ENCODE data around the gene MADCAM1. TPM values are rescaled to one million over a fixed set of nuclear protein-coding genes. Genes with fewer than 3 reads are reported as not detected.

MADCAM1 gene
- total RNA-seq, 1 donor from 2014 or later, result 2.7 TPM

DNA sequence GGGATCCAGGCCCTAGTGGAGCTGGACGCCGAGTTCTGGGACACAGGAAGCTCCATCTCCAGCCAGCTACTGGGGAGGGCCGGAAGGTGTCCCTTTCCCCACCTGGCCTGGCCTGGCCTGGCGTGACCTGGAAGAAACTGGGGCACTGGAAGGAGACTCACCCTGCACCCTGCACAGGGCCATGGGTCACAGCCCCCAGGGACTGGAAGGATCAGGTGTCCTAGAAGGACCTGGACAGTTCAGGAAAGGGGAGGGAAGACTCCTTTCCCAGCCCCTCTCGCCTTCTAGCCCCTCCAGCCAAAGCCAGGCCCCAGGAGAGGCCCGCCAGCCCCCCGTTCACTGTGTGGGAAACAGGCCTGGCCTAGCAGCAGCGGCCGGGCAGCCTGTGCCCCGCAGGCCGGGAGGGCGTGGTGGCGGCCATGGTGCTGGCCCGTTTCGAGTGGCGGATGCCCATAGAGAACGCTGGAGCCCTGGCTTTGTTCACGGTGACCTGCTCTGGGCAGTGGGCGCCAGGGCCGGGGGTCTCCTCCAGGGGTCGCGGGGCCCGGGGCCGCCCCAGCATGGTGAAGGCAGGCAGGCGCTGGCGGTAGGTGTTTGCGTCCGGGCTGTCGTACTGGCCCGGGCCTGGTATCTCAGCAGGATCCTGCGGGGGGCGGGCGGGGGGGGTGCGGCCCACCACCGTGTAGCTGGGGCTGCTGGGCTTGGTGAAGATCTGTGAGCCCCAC is 32.6 kb upstream of the MADCAM1 start:
- Mint-ChIP-seq H3K27ac (no peak overlapping the region), H3K4me1 (ENCODE audit: unreplicated experiment) (no peaks in the 10 kb centered on the region), H3K36me3 (no peaks in the 10 kb centered on the region), H3K27me3 (peaks cover 8% of the 10 kb centered on the region), H3K4me3 (peak overlapping the region; percentile 47), H3K9me3 (no peaks in the 10 kb centered on the region)
- DNase-seq (ENCODE audit: extremely low spot score, unreplicated experiment), result no peak
- TF ChIP-seq, protein P1, sequence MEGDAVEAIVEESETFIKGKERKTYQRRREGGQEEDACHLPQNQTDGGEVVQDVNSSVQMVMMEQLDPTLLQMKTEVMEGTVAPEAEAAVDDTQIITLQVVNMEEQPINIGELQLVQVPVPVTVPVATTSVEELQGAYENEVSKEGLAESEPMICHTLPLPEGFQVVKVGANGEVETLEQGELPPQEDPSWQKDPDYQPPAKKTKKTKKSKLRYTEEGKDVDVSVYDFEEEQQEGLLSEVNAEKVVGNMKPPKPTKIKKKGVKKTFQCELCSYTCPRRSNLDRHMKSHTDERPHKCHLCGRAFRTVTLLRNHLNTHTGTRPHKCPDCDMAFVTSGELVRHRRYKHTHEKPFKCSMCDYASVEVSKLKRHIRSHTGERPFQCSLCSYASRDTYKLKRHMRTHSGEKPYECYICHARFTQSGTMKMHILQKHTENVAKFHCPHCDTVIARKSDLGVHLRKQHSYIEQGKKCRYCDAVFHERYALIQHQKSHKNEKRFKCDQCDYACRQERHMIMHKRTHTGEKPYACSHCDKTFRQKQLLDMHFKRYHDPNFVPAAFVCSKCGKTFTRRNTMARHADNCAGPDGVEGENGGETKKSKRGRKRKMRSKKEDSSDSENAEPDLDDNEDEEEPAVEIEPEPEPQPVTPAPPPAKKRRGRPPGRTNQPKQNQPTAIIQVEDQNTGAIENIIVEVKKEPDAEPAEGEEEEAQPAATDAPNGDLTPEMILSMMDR (conservative IDR thresholded peaks at IDR 0.05), result no peak

DNA sequence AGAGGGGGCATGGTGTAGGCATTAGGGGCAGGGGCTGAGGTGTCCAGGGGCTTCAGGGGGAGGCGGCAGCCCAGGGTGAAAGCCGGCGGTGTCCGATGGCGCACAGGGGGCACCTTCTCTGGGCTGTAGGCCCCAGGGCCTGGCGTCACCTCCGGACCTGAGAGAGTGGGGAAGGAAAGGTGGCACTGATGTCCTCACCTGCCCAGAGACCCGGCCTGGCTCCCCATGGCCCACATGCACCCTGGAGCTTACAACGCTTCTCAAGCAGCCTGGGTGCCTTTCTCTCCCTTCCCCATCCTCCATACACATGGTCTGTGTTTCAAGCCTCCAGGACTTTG is 32.1 kb upstream of the MADCAM1 start:
- DNase-seq (ENCODE audit: extremely low spot score, unreplicated experiment), result no peak
- TF ChIP-seq, protein P1 (conservative IDR thresholded peaks at IDR 0.05), result no peak
- H3K36me3 Mint-ChIP-seq, result no peaks in the 10 kb centered on the region
- peaks cover 8% of the 10 kb centered on the region for H3K27me3 Mint-ChIP-seq
- no peak overlapping the region for H3K4me3 Mint-ChIP-seq
- no peaks in the 10 kb centered on the region for H3K4me1 Mint-ChIP-seq (ENCODE audit: unreplicated experiment)
- no peak overlapping the region for H3K27ac Mint-ChIP-seq
- H3K9me3 Mint-ChIP-seq, result no peaks in the 10 kb centered on the region

DNA sequence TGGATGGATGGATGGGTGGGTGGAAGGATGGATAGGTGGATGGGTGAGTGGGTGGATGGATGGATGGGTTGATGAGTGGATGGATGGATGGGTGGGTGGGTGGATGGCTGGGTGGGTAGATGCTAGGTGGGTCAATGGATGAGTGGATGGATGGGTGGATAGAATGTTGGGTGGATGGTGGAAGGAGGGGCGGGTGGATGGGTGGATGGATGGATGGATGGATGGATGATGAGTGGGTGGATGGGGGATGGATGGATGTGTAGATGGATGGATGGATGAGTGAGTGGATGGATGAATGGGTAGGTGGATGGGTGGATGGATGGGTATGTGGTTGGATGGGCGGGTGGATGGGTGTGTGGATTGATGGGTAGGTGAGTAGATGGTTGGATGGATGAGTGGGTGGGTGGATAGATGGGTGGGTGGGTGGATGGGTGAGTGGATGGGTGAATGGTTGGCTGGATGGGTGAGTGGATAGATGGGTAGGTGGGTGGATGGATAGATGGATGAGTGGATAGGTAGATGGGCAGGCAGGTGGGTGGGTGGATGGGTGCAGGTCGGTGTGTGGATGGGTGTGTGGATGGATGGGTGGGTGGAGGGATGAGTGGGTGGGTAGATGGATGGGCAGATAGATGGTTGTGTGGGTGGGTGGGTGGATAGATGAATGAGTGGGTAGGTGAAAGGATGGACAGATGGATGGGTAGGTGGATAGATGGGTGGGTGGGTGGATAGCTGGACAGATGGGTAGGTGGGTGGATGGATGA is 31.1 kb upstream of the MADCAM1 start:
- no peak for DNase-seq (ENCODE audit: extremely low spot score, unreplicated experiment)
- Mint-ChIP-seq H3K27ac (no peak overlapping the region), H3K27me3 (peaks cover 2% of the 10 kb centered on the region), H3K4me1 (ENCODE audit: unreplicated experiment) (no peaks in the 10 kb centered on the region), H3K9me3 (no peaks in the 10 kb centered on the region), H3K36me3 (no peaks in the 10 kb centered on the region), H3K4me3 (no peak overlapping the region)
- TF ChIP-seq, protein P1 (conservative IDR thresholded peaks at IDR 0.05), result no peak

DNA sequence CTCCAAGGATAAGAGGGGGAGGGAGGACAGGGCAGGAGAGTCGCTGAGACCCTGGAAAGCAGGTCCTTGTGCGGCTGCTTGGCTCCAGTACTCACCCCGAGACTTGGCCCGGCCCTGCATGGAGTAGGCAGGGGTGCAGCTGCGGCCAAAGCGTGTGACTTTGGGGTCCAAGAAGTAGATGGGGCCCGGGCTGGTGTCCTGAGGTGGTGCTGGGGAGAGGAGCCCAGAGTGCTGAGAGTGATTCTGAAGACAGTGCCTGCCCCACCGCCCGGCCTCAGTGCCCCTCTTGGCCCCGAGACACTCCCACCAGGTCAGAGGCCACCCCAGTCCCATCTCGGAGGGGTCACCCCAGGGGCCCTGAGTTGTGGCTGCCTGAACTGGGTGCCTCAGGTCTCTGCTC is 28.7 kb upstream of the MADCAM1 start:
- H3K36me3 Mint-ChIP-seq, result no peaks in the 10 kb centered on the region
- no peaks in the 10 kb centered on the region for H3K4me1 Mint-ChIP-seq (ENCODE audit: unreplicated experiment)
- H3K9me3 Mint-ChIP-seq, result no peaks in the 10 kb centered on the region
- no peak overlapping the region for H3K27ac Mint-ChIP-seq
- no peak overlapping the region for H3K4me3 Mint-ChIP-seq
- DNase-seq (ENCODE audit: extremely low spot score, unreplicated experiment), result no peak
- TF ChIP-seq, protein P1 (conservative IDR thresholded peaks at IDR 0.05), result no peak
- no peaks in the 10 kb centered on the region for H3K27me3 Mint-ChIP-seq

DNA sequence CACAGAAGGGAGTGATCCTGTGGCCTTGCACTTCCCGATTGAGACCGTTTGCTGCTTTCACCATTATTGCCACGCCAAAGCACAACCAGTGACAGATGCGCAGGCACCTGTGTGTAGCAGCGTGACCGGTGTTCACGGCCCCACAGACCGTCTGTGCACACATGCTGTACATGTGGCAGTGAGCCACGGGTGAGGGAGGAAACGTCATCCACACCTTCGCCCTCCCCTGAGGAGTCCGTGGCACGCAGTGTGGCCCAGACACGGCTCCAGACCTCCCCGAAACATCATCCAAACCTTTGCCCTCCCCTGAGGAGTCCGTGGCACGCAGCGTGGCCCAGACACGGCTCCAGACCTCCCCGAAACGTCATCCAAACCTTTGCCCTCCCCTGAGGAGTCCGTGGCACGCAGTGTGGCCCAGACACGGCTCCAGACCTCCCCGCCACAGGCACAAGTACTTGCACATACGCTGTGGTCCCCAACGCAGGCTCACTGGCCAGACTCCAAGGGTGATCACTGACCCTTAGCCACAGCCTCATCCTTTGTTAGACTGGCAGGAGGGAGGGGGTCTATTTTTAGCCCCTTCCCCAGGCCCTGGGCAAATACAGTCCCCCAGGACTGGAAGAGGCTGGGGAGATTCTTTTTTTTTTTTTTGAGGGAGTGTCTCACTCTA is 27.6 kb upstream of the MADCAM1 start:
- H3K4me3 Mint-ChIP-seq, result no peak overlapping the region
- no peak overlapping the region for H3K27ac Mint-ChIP-seq
- H3K9me3 Mint-ChIP-seq, result no peaks in the 10 kb centered on the region
- no peak for DNase-seq (ENCODE audit: extremely low spot score, unreplicated experiment)
- no peaks in the 10 kb centered on the region for H3K4me1 Mint-ChIP-seq (ENCODE audit: unreplicated experiment)
- H3K27me3 Mint-ChIP-seq, result no peaks in the 10 kb centered on the region
- no peaks in the 10 kb centered on the region for H3K36me3 Mint-ChIP-seq
- TF ChIP-seq, protein P1 (conservative IDR thresholded peaks at IDR 0.05), result no peak

Measured in type B pancreatic cell (in vitro differentiated cells).